Mesothelial cell of epicardium (in vitro differentiated cells): ENCODE measurements around the gene LIPM. TPM values are rescaled to one million over a fixed set of nuclear protein-coding genes. Genes with fewer than 3 reads are reported as not detected.

Experiments used
- DNase-seq, 2 experiments: peaks; one replicate each; pipeline ENCODE4 v3.0.0; 2021; ENCODE audit warnings: low spot score in 2 of 2; ENCODE audit not compliant: unreplicated experiment in 2 of 2
- H3K27ac Mint-ChIP-seq: 2 replicates; pipeline ENCODE4 v1.8.0; 2021; ENCODE audit warnings: mixed read lengths
- H3K27me3 Mint-ChIP-seq: 2 replicates; pipeline ENCODE4 v1.8.0; 2021; ENCODE audit warnings: low read depth, mixed read lengths
- H3K36me3 Mint-ChIP-seq: 2 replicates; pipeline ENCODE4 v1.8.0; 2021; ENCODE audit warnings: mixed read lengths
- H3K4me1 Mint-ChIP-seq: 2 replicates; pipeline ENCODE4 v1.8.0; 2021; ENCODE audit warnings: mixed read lengths
- H3K4me3 Mint-ChIP-seq: 2 replicates; pipeline ENCODE4 v1.8.0; 2021; ENCODE audit warnings: mild to moderate bottlenecking, moderate library complexity, mixed read lengths
- H3K9me3 Mint-ChIP-seq: 2 replicates; pipeline ENCODE4 v1.8.0; 2021; ENCODE audit warnings: mixed read lengths
- total RNA-seq: library from RNA; stranded (reverse); gene quantifications from 3 replicates; pipeline ENCODE4 v1.2.1, GENCODE V29; 2021
- TF ChIP-seq, protein P1 (sequence below): fragments of 200-600 bp; sonication (generic); IDR thresholded peaks from one replicate; pipeline ENCODE4 v1.5.0; 2021; ENCODE audit warnings: antibody characterized with exemption; ENCODE audit not compliant: unreplicated experiment

The LIPM gene
- total RNA-seq, 1 donor from 2014 or later = not detected

DNA sequence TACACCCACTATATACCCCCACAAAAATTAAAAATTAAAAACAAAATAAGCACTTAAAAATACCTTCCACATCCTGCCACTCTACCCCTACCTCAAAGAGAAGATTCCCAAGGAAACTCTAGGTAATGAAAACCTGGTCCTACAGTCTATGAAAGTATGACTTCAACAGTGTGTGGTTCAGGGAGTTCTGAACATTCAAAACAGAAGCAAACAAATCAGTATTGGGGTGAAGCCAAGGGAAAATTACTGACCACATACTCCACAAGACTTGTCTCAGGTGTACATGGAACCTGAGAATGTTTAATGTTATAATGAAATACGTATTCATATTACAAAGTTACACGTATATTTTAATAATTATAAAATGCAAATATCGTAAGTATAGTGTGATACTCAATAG lies 20.3 kb upstream of the LIPM start:
- H3K27ac Mint-ChIP-seq = no peak overlapping the region
- TF ChIP-seq, protein P1, sequence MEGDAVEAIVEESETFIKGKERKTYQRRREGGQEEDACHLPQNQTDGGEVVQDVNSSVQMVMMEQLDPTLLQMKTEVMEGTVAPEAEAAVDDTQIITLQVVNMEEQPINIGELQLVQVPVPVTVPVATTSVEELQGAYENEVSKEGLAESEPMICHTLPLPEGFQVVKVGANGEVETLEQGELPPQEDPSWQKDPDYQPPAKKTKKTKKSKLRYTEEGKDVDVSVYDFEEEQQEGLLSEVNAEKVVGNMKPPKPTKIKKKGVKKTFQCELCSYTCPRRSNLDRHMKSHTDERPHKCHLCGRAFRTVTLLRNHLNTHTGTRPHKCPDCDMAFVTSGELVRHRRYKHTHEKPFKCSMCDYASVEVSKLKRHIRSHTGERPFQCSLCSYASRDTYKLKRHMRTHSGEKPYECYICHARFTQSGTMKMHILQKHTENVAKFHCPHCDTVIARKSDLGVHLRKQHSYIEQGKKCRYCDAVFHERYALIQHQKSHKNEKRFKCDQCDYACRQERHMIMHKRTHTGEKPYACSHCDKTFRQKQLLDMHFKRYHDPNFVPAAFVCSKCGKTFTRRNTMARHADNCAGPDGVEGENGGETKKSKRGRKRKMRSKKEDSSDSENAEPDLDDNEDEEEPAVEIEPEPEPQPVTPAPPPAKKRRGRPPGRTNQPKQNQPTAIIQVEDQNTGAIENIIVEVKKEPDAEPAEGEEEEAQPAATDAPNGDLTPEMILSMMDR = no peak
- no peaks in the 10 kb centered on the region for H3K4me1 Mint-ChIP-seq
- H3K36me3 Mint-ChIP-seq = no peaks in the 10 kb centered on the region
- H3K9me3 Mint-ChIP-seq = no peaks in the 10 kb centered on the region
- peaks cover 14% of the 10 kb centered on the region for H3K27me3 Mint-ChIP-seq
- H3K4me3 Mint-ChIP-seq = no peak overlapping the region
- no peak for DNase-seq

DNA sequence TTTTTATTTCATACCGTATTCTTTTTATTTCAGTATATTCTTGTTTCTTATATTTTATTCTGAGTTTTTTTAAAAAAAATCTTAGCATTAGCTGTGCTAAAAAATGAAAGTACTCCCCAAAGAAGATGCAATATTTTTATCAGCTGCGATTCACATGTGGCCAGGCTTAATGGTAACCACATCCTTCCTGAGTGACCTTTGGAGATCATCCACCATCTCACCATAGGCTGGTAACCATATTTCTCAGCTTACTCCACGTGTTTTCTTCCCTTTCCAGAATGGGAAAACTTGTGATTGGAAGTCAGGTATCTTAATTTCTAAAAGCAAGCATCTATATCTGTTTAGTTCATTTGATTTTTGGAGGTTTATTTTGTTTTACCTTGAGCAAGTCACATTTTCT lies 18.8 kb upstream of the LIPM start:
- H3K36me3 Mint-ChIP-seq = no peaks in the 10 kb centered on the region
- peaks cover 7% of the 10 kb centered on the region for H3K27me3 Mint-ChIP-seq
- TF ChIP-seq, protein P1 = no peak
- peaks cover 4% of the 10 kb centered on the region for H3K4me1 Mint-ChIP-seq
- no peak overlapping the region for H3K27ac Mint-ChIP-seq
- DNase-seq = no peak
- no peaks in the 10 kb centered on the region for H3K9me3 Mint-ChIP-seq
- no peak overlapping the region for H3K4me3 Mint-ChIP-seq

DNA sequence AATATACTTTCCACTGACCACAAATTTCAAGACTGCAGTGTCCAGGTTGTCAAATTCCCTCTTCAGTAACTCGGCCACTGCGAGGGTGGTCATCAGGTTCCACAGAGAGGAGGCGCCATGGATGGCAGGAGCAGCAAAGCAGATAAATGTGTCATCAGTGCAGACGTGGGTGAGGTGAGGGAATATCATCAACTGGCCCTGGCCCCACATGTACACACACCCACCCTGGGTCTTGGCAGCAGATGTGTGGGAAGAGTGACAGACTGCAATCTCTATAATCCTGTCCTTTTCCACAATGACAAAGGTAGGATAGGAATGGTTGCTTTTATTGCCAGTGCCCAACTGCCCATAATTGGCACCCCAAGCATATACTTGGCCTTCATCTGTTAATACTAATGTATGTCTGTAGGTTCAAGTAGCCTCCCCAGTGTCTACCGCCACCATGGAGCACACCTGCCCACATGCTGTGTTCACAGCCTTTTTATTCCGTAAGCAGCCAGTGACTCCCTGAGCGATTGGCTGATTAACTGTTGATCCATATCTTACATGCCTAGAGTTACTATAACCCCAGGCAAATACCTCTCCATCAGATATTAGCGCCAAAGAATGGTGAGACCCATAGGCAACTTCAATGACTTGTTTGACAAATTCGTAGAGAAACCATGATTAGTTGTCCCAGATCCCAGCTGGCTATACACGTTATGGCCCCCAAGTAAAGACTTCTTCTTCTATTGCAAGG lies 16.3 kb upstream of the LIPM start:
- Mint-ChIP-seq H3K27me3 (peaks cover 4% of the 10 kb centered on the region), H3K4me3 (no peak overlapping the region), H3K9me3 (no peaks in the 10 kb centered on the region), H3K36me3 (no peaks in the 10 kb centered on the region), H3K27ac (no peak overlapping the region), H3K4me1 (peaks cover 12% of the 10 kb centered on the region)
- DNase-seq = no peak
- TF ChIP-seq, protein P1 = no peak

DNA sequence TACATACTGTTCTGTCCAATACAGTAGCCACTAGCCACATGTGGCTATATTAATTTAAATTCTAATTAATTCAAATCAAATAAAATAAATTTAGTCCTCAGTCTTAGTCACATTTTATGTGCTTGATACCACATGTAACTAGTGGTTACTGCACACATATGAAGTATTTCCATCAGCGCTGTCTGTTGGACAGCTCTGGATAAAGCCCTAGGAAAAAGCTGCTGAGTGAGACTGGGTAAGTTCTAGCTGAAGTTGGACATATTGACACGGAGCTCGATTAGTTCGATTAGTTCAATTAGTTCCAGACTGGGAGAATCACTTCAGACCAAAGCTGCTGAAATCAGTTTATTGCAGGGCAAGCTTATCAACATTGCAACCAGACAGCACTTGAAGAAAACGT lies 15.1 kb upstream of the LIPM start:
- H3K4me1 Mint-ChIP-seq = peaks cover 12% of the 10 kb centered on the region
- H3K27me3 Mint-ChIP-seq = peaks cover 2% of the 10 kb centered on the region
- H3K36me3 Mint-ChIP-seq = no peaks in the 10 kb centered on the region
- no peak overlapping the region for H3K4me3 Mint-ChIP-seq
- H3K27ac Mint-ChIP-seq = no peak overlapping the region
- DNase-seq = no peak
- H3K9me3 Mint-ChIP-seq = no peaks in the 10 kb centered on the region
- TF ChIP-seq, protein P1 = no peak

DNA sequence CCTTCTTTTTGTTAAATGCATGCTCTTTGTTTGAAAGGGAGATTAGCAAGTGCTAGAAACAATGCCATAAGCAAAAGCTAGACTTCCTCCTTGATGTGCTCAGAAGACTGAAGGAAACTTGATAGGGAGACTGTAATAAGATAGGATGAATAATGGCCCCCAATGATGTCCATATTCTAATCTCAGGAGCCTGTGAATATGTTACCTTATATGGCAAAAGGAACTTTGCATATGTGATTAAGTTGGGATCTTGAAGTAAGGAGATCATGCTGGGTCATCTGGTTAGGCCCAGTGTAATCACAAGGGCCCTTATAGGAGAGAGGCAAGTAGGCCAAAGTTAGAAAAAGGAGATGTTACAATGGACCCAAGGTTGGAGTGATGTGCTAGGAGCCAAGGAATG lies 13.6 kb upstream of the LIPM start:
- Mint-ChIP-seq H3K36me3 (no peaks in the 10 kb centered on the region), H3K27me3 (no peaks in the 10 kb centered on the region), H3K9me3 (no peaks in the 10 kb centered on the region), H3K4me3 (no peak overlapping the region), H3K4me1 (peaks cover 13% of the 10 kb centered on the region), H3K27ac (no peak overlapping the region)
- no peak for DNase-seq
- TF ChIP-seq, protein P1 = no peak

DNA sequence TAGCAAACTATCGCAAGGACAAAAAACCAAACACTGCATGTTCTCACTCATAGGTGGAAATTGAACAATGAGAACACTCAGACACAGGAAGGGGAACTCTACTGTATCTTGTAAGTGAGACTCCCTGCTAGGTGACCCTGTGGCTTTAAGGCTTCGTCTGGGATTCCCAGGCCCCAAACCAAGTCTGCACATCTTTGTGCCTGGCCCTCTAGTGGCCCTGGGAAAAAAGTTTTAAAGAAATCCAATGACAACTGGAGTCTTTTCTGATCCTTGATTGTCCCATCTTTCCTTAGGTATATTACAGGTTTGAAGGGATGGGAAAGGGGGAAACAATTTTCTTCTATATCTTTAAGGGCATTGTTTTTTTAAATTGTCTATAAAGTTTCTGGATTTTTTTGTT lies 10.6 kb upstream of the LIPM start:
- H3K9me3 Mint-ChIP-seq = no peaks in the 10 kb centered on the region
- H3K27me3 Mint-ChIP-seq = no peaks in the 10 kb centered on the region
- H3K4me1 Mint-ChIP-seq = peaks cover 15% of the 10 kb centered on the region
- H3K4me3 Mint-ChIP-seq = no peak overlapping the region
- no peak for DNase-seq
- H3K36me3 Mint-ChIP-seq = no peaks in the 10 kb centered on the region
- no peak overlapping the region for H3K27ac Mint-ChIP-seq
- TF ChIP-seq, protein P1 = peak; percentile 41
